Ishikawa (cell line): Measurements from ENCODE around the gene GPR78.

ENCODE experiments used
- CEBPB ChIP-seq: IDR thresholded peaks from 2 replicates; pipeline ENCODE4 v1.6.1; 2012
- CREB1 ChIP-seq: IDR thresholded peaks from 2 replicates; pipeline ENCODE4 v1.6.1; 2012; ENCODE audit warnings: low read depth
- EGR1 ChIP-seq: IDR thresholded peaks from 2 replicates; pipeline ENCODE4 v1.6.1; 2012
- EP300 ChIP-seq: IDR thresholded peaks from 2 replicates; pipeline ENCODE4 v1.6.1; 2012; ENCODE audit warnings: borderline replicate concordance
- FOXM1 ChIP-seq: IDR thresholded peaks from 2 replicates; pipeline ENCODE4 v1.6.1; 2012; ENCODE audit warnings: low read depth, borderline replicate concordance
- NFIC ChIP-seq: IDR thresholded peaks from 2 replicates; pipeline ENCODE4 v1.6.1; 2012
- RAD21 ChIP-seq: IDR thresholded peaks from 2 replicates; pipeline ENCODE4 v1.6.1; 2012; ENCODE audit warnings: low read depth
- REST ChIP-seq: IDR thresholded peaks from 2 replicates; pipeline ENCODE4 v1.6.1; 2012; ENCODE audit warnings: low read depth, mild to moderate bottlenecking
- TAF1 ChIP-seq: IDR thresholded peaks from 2 replicates; pipeline ENCODE4 v1.6.1; 2012; ENCODE audit warnings: low read depth, mild to moderate bottlenecking
- TCF12 ChIP-seq: IDR thresholded peaks from 2 replicates; pipeline ENCODE4 v1.6.1; 2012; ENCODE audit warnings: low read depth
- TEAD4 ChIP-seq: IDR thresholded peaks from 2 replicates; pipeline ENCODE4 v1.6.1; 2012
- USF1 ChIP-seq: IDR thresholded peaks from 2 replicates; pipeline ENCODE4 v1.6.1; 2012
- YY1 ChIP-seq: IDR thresholded peaks from 2 replicates; pipeline ENCODE4 v1.6.1; 2012; ENCODE audit warnings: low read depth
- ZBTB7A ChIP-seq: IDR thresholded peaks from 2 replicates; pipeline ENCODE4 v1.6.1; 2012; ENCODE audit warnings: low read depth
- TF ChIP-seq, protein P1 (sequence below): IDR thresholded peaks from 2 replicates; pipeline ENCODE4 v1.6.1; 2012

Gene GPR78

GRCh38 chr4:8594097-8595038, 14.2 kb downstream of the GPR78 start:
- TF ChIP-seq YY1, result 0 out of 2 replicates have a peak, but pooled peaks have one; percentile 14
- peak; percentile 87 for TF ChIP-seq CEBPB
- peak; percentile 90 for TF ChIP-seq RAD21
- TF ChIP-seq REST, result peak; percentile 49; the same call in 1 of the 2 replicates
- no peak for TF ChIP-seq USF1

DNA sequence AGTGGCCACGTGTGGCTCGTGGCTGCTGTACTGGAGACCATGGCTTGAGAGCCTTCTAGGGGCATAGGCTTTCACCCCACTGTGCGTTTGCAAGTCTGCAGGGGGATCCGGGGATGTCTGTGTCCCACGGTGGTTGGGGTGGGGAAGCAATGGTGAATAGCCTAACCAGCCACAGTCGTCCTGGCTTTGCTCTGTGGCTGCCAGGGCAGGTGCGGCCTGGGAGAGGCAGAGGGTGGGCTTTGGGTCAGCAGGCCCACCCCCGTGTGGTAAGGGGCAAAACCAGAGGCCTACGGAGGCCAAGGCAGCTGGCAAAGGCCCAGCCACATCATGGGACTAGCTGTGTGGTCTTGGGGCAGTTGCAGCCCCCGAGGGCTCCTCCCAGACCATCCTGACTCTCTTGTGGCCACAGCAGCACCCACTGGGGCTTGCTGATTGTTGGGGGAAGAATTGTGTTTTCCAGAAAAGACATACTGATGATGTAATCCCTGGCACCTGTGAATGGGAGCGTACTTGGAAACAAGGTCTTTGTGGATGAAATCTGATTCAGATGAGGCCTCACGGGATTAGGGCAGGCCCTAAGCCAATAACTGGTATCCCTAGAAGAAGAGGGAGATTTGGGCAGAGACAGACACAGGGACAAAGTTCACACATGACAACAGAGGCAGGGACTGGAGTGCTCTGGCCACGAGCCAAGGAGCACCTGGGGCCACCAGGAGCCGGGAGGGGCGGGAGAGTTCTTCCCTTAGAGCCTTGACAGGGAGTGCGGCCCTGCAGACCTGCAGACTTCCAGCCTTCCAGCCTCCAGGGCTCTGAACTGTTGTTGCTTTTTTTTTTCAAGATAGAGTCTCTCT, 15.3 kb downstream of the GPR78 start:
- no peak for TF ChIP-seq YY1
- TF ChIP-seq EP300, result no peak
- no peak for TF ChIP-seq ZBTB7A
- TF ChIP-seq TAF1, result no peak
- no peak for TF ChIP-seq REST
- 0 out of 2 replicates have a peak, but pooled peaks have one; percentile 24 for TF ChIP-seq NFIC
- TF ChIP-seq, protein P1, sequence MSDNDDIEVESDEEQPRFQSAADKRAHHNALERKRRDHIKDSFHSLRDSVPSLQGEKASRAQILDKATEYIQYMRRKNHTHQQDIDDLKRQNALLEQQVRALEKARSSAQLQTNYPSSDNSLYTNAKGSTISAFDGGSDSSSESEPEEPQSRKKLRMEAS, result no peak

GRCh38 chr4:8596891-8597290, 16.7 kb downstream of the GPR78 start:
- TF ChIP-seq EGR1, result no peak
- no peak for TF ChIP-seq USF1
- no peak for TF ChIP-seq CREB1
- no peak for TF ChIP-seq FOXM1
- TF ChIP-seq TAF1, result no peak
- TF ChIP-seq NFIC, result no peak
- no peak for TF ChIP-seq CEBPB
- TF ChIP-seq REST, result no peak
- TF ChIP-seq TEAD4, result no peak
- no peak for TF ChIP-seq ZBTB7A
- no peak for TF ChIP-seq YY1
- no peak for TF ChIP-seq RAD21
- TF ChIP-seq, protein P1, result no peak
- TF ChIP-seq EP300, result no peak
- TF ChIP-seq TCF12, result no peak

DNA sequence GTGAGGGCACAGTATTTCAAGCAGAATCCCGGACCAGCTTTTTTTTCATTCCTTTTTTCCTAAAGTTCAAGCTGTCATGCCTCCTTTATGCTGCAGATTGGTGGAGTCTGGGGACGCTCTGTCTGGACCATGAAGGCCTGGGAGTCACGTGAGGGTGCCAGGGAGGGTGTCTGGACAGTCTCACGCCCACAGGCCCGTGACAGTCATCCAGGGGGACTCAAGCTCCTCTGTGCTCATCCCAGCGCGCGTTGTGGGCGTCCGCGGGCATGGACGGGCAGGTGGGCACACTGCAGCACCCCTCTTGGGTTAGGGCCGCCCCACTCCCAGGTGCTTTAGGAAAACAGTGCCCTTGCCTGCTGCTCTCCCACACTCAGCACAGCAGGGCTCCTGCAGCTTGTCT, 17.1 kb downstream of the GPR78 start:
- TF ChIP-seq RAD21 (no peak), TAF1 (no peak), YY1 (no peak), CREB1 (no peak), TCF12 (no peak), TEAD4 (no peak), EGR1 (no peak), EP300 (no peak), ZBTB7A (no peak), FOXM1 (no peak), REST (no peak), NFIC (no peak), CEBPB (no peak)
- TF ChIP-seq, protein P1, result no peak
